GM21528 (cell line): ENCODE results near the gene TAF6.

Source experiments
- ATAC-seq: cut with Tn5 transposase; IDR thresholded peaks from one replicate; pipeline ENCODE4 v1.9.1; 2021; ENCODE audit warnings: mild to moderate bottlenecking, moderate library complexity; ENCODE audit not compliant: unreplicated experiment, low FRiP score

Gene TAF6

DNA sequence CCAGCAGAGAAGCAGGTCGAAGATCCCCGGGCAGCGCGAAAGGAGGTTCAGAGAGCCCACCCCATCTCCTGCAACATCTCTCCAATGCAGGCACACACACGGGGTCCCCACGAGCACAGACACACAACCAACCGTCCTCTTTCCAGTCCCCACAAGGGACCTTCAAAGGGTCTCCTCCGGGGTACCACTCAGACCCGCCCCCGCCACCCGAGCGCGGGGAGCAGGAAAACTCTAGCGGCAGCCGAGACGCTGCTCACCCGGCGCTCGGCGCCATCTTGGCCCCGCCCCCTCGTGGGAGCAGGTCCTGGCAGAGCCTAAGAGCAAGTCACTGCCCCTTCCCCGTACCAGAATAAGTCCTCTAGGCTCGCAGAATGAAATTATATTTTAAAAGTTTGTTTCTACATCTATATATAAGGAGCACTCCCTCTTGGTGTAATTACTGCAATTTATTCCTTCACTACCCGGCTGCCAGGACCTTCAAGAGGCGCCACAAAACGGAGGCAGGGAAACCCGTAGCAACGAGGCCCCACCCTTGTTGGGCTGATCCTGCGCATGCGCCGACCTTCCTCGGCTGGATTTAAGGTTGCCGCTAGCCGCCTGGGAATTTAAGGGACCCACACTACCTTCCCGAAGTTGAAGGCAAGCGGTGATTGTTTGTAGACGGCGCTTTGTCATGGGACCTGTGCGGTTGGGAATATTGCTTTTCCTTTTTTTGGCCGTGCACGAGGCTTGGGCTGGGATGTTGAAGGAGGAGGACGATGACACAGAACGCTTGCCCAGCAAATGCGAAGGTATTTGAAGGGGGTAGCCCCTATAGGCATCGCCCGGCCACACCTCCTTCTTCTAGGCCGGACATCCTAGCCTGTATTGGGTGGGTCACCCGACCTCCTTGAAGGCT, at the start of gene TAF6, which contains the start of gene CNPY4:
Gene TAF6 (minus strand): TSS at position 287 of the 898 bp plus-strand sequence. CDS start 5,149 bp downstream, outside the sequence.
Gene CNPY4 (plus strand): TSS at position 563 of the 898 bp plus-strand sequence. CDS start 111 bp downstream, at position 674.
- peak; percentile 74 for ATAC-seq

DNA sequence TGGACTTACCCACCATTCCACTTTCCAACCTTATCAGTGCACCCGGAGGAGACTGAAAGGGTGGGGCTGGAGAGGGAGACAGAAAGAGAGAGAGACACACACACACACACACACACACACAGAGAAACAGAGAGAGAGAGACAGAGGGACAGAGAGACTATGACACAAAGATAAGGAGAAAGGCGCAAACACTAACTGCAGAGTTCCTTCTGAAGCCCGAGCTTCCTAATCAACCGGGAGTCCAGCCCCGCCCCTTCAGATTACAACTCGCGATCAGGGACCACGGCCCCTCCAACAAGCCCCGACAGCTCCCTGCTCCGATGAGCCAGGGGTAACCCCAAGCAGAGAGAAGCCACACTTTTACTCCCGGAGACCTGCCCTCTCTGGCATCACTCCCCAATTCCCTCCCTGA, 48.8 kb upstream of the TAF6 start:
- ATAC-seq, result no peak

DNA sequence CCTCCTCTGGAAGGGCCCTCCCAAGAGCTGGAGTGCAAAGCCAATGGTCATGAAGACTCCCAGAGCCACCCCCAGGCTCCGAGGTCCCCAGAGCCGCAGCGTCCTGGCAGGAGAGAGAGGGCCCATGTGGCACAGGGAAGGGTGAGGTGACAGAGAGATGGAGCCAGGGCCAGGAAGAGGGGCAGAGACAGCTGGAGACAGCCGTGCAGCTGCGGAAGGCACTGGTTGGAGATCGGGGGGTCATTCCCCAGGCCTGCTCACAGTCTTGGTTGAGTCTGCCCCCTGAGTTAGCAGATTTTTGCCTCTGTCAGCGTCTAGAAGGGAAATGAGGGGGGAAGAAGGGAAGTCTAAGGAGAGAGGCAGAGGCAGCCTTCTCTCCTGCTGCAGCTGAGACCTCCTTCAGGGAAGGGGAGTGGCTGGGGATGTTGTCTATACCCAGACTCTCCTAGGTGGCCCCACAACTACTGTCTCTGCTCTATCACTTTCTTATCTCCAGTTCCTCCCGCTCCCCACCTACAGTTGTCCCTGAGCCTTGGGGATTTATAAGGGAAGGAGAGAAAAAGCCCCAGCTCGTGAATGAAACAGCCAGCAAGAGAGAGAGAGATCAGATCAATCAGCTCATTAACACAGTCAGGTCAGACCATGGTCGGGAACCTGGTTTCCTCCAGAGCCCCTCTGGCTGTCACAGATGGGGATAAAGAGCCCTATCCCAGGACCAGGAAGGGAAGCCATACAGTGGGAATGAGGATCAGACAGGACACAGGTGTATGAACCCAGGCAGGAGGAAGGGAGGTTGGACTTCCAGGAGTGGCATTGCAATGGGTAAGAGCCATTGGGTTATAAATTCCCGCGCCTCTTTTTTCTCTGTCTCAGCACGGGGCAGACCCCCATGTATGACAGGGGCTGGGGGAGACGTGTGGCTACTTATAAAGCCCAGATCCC, 48.1 kb upstream of the TAF6 start:
- no peak for ATAC-seq

DNA sequence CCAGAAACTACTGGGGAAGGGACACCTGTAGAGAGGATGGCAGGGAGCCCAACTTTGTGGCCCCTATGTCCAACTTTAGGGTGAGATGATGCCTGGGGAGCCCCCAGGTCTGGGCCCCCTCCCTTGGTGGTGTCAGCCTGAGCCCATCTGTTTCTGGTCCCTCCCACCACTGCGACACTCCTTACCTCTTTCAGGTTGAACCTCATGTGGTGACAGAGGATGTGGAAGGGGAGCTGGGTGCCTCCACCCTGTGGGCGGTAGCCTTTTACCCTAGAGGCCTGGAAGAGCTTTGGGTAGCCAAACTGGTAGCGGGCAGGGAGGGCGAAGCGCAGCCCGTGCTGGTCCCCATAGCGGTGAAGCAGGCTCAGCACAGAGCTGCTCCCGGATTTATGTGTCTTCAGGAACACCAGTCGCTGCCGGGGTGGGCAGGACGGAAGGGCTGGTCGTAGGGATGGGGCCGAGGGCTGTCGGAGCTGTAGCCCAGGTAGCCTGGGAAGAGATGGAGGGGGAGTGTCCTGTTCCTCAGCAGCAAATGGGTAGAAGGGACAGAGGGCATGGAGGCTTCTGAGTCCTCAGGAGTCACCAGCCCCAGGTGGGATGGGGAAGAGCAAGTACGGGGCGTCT, 47.3 kb upstream of the TAF6 start:
- no peak for ATAC-seq

DNA sequence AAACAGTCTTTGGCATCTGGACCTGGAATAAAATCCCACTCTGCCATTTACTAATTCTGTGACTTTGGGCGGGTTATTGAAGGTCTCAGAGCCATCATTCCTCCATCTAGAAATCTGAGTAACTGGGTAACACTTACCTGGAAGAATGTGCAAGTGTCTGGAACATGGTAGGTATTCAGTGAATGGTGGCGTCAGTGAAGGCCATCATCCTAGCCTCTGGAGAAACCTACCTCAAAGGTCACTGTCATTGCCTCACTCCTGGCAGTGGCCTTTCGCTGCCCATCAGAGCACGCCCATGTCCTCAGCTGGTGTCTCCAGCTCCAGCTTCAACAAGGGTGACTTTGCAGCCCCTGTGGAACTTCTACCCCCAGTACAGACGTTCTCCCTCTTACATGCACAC, 44.7 kb upstream of the TAF6 start:
- ATAC-seq, result no peak

DNA sequence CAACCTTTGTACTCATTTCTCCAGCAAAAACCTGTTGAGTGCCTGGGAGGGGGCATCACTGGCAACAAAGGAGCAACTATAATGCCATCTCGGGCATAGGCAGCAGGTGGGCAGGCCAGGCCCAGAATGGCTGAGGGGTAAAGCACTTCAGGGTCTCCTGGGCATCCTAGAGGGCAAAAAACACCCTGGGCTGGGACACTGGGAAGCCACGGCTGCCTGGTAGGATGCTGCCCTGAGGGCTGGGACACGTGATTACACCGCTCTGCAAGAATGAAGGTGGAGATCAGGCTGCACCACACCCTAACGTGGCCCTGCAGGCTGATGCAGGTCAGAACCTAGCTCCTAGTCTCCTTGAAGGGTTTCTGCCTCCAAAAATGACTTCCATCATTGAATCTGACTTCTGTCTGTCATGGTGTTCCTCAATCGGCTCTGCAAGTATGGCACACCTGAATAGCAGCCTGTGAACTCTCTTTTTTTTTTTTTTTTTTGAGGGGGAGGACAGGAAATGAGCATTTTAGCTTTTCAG, 43.9 kb upstream of the TAF6 start:
- no peak for ATAC-seq

DNA sequence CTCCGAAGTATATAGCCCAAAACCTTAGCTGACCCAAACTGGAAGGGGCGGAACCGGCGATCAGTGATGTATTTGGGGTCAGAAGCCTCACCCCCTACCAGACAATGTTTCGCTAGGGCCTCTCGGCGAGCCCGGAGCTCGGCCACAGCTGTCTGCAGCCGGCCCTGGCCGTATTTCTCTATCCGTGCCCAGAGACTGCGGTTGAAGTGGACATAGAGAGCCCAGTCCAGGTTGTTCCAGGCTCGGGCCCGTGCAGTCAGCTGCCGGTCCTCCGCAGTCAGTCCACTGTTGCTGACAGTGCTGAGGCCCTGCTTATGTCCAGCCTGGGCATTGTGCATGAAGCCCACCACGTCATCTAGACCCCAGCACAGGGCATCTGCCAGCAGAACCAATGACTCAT, 40.9 kb upstream of the TAF6 start:
- no peak for ATAC-seq

DNA sequence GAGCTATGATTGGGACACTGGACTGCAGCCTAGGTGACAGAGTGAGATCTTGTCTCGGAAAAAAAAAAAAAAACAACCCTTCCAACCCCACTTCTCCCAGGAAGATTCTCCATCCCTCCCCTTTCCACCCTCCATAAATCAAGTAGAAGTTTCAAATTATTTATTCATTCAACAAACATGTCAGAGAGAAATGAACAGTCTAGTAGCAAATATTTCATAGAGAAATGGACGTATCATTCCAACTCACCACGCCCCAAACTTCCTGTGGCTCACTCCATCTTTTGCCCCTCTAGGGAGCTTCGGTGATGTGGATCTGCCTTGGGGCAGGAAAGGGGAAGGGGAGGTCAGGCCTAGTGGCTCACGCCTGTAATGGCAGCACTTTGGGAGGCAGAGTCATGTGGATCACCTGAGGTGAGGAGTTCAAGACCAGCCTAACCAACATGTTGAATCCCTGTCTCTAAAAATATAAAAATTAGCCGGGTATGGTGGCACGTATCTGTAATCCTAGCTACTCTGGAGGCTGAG, 40.0 kb upstream of the TAF6 start:
- no peak for ATAC-seq

DNA sequence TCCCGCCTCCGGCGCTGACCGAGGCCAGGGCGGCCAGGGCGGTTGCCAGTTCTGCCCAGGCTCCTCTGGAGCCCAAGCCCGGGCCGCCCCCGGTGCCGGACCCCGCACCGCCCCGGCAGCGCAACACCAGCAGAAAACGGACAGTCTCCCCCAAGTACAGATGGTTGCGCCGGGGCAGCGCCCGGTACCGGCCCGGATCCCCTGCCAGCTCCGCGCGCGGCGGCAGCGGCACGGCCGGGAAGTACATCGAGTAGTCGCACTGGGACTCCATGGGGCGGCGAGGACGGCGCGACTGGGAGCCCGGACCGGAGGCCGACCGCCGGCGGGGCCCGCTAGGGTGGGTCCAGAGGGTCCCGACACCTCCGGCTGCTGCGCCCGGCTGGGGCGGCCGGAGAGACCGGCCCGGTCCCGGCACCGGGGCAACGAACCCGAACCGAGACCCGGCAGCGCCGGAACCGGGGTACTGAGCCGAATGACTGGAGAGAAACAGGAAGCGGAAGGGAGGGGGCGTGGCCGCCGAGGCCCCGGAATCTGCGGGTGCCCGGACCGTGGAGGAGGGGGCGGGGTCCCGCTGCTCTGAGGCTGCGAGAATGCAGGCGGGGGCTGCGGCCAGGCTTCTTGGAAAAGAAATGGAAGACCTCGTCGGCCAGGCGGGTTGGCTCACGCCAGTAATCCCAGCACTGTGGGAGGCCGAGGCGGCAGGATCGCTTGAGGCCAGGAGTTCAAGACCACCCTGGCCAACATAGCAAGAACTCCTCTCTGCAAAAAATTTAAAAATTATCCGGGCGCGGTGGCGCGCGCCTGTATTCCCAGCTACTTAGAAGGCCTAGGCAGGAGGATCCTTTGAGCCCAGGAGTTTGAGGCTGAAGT, 39.3 kb upstream of the TAF6 start, which contains the start of gene TRAPPC14:
Gene TRAPPC14 (minus strand): TSS at position 495 of the 870 bp plus-strand sequence. CDS start 224 bp downstream, at position 271.
- no peak for ATAC-seq

DNA sequence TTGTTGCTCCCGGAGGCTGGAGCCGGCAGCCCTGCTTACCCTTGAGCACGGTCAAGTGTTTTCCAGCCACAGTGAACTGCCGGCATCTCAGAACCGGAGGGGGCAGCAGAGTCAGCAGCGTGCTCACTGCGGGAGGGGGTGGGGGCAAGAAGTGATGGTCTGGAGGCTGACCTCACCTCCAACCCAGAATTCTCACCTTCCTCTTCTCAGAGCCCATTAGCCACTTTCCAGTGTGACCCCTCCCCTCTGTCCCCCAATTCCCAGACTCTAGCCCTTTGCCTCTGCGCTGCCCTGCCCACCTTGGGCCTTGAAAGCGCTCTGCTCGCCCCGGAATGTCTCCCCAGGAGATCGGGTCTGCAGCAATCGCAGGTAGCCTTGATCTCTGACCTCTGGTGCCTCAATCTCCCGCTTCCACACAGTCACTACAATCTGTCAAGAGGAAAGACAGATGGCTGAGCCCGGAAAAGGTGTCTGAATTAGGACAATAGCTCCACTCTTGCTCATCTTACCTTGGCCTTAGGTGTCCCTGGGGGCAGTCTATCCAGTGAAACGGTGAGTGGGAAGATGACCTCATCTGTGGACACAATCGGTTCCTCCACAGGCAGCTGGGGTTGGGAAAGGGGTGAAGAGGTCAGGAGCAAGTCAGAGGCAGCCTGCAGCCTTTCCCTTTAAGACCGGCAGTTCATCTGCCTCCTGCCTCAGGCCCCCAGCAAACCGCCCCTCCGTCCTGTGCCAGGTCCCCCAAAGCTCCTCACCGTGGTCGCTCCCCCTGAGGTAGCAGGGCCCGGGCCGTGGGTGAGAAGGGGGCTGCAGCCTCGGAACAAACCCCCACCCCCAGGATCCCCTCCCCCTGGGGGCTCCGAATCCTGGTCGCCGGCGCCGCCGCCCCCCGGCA, 38.4 kb upstream of the TAF6 start:
- ATAC-seq, result no peak

DNA sequence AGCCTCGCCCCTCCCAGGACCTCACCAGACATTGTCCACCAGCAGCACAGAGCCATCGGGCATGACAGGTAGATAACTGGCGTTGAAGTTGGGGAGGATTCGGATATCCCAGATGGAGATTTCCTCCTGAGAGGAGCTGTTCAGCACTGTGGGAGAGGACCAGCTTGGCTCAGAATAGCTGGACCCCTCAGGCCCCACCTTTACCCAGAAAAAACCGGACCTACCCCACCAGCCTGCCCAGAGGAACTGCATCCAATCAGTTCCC, 37.8 kb upstream of the TAF6 start:
- no peak for ATAC-seq

DNA sequence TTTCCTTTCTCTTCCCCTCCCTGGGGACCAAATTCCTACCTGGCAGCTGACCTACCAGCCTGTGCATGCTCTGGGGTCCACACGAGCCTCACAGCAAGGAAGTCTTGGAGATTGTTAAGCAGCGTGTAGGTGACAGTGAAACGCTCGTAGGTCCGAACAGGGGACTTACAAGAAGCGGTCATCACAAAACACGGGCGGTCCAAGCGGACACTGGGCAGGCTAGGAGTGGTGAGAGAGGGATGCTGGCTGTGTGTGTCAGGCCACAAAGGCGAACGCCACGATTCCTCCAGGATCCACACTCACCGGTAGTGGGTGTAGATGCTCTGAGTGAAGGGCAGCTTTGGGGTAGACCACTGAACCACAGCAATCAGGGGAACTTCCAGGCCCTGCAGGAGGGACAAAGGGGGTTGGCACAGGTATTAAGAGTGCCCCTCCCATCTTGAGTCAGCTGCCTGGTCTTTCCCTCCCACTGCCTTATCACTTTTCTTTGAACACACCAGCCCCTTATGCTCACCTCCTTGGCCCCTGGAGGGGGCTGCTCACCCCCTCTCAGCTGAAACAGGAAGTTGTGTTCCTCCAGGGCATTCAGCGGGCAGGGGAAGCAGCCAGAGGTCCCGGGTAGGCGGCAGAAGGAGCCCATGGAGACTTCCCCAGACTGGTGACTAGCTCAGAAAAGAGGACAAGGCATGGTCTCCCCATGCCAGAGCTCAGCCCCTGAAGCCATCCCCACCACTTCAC, 37.3 kb upstream of the TAF6 start:
- no peak for ATAC-seq

DNA sequence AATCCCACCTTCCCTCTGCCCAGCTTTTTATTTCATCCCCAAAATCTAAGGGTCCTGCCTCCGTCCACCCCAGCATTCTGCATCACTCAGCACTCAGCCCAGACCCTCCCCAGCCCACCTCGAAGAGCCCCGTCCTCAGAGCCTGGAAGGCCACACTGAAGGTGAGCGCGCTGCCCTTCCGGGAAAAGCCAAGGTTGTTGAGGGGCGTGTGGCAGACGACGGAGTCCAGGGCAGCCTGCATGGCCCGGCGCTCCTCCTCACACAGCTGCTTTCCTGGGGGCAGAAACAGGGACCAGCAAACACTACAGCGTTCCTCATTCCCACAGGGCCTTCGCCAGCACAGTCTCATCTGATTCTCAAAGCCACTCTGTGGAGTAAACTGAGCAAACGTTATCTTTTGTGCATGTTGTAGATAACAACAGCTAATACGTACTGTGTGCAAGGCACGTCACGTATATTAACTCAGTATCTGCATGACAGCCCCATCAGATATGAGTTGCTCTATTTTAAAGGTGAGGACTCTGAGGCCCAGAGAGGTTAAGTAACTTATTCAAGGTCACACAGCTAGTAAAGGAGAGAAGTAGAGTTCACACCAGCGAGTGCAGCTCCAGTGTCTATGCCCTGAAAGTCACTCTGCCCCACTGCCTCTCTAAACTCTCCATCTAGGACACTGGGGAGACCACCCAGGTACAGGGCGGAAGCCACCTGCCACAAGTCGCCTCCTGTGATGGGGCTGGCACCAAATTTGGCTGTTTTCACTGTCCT, 36.6 kb upstream of the TAF6 start:
- ATAC-seq, result no peak

DNA sequence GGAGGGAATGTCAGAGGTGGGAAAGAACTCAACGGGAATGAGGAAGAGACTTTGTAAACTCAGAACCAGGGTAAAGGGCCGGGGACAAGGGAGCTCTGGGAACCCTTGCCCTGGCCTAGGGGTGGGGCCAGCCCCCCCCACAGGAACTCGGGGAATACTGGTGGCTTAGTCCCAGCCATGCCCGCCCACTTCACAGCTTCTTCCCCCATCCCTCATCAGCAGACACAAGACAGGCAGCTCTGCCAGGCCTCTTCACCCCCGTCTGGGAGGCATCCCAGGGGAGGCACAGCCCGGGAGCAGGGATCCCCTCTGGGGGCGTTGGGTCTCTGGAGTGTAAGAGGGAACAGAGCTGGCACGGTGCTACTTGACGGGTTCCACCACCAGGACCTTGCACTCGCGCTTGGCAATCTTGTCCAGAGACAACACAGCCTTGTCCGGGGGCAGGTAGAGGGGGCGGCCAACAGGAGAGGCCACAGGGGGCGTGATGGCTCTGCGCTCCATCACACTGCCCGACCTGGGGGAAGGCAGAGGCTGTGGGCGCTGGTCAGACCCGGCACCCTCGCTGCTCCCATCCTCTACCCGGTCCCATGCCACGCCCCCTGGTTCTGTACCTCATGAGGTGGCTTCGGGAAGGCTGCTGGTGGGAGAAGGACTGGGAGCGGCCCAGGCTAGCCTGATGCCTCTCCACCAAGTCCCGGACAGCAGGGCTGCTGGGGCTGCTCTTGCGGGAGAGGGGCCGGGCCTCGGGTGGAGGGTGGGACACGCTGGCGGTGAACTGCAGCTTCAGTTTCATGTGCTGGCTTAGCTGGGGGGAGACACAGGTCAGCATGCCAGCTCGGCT, 35.7 kb upstream of the TAF6 start:
- ATAC-seq, result no peak

DNA sequence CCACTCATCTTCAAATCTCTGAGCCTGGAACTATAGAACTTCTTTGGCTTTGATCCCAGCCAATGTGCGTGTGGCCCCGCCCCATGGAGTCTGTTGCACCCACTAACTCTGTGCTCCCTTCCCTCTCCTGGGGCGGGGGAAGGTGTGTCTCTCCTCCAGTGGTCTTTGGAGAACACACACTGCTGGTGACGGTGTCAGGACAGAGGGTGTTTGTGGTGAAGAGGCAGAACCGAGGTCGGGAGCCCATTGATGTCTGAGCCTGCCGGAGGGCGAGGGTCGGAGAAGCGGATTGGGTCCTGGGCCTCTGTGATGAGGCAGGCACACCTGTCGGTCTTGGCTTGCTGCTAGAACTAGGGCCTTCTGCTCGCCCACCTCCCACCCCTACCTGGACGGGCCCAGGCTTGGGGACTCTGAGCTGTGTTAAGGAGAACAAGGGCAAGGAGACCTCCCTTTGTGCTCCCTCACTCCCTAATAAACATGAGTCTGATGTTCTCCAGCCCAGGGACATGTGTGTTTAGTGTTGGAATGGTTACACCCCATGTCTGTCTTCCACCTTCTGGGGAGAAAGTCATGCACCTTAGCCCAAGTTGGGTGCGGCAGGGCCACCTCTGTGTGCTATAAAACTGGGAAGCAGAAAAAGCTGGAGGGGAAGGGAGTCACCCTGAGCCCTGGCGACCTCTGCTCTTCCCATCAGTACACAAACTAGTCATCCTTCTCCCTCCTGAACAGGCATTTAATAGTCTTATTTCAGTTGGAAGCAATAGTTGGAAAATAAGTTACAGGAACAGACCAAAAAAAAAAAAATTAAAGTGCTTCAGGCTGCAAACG, 34.8 kb upstream of the TAF6 start:
- ATAC-seq, result no peak
